HFFc6 (cell line): ENCODE results near the gene HECA. TPM values are rescaled to one million over a fixed set of nuclear protein-coding genes. Genes with fewer than 3 reads are reported as not detected.

Experiments used
- DNase-seq: peaks from one replicate; pipeline ENCODE4 v3.0.0-alpha.2; 2018
- H3K27ac Mint-ChIP-seq: 2 replicates; pipeline ENCODE4 v1.8.0; 2020; ENCODE audit warnings: mild to moderate bottlenecking, mixed read lengths
- H3K27me3 Mint-ChIP-seq: 2 replicates; pipeline ENCODE4 v1.8.0; 2021; ENCODE audit warnings: mild to moderate bottlenecking, moderate library complexity, mixed read lengths; ENCODE audit not compliant: insufficient read depth
- H3K36me3 Mint-ChIP-seq: 2 replicates; pipeline ENCODE4 v1.8.0; 2021; ENCODE audit warnings: low read depth, mixed read lengths
- H3K4me1 Mint-ChIP-seq: 2 replicates; pipeline ENCODE4 v1.8.0; 2020; ENCODE audit warnings: low read depth, mixed read lengths
- H3K4me3 Mint-ChIP-seq: 2 replicates; pipeline ENCODE4 v1.8.0; 2020; ENCODE audit warnings: mild to moderate bottlenecking, moderate library complexity, mixed read lengths
- H3K9me3 Mint-ChIP-seq: 2 replicates; pipeline ENCODE4 v1.8.0; 2020; ENCODE audit warnings: mild to moderate bottlenecking, mixed read lengths
- CTCF ChIP-seq: fragments of 200-600 bp; sonication (generic); IDR thresholded peaks from 2 replicates; pipeline ENCODE4 v1.5.0; 2021; ENCODE audit warnings: antibody characterized with exemption, mild to moderate bottlenecking
- total RNA-seq, 6 experiments: library from RNA; stranded (reverse); fragmentation: NEBNext Ultra II Directional; extraction: Animal tissue kit (Norgen Biotek cat#: 25700); gene quantifications; 2 replicates in 1 of 6; 3 replicates in 5 of 6; pipeline ENCODE4 v1.2.3, GENCODE V29; 2021

Gene HECA
- total RNA-seq, 6 experiments from 2014 or later, result 9.7 to 13.1 (median 11.9) TPM

GRCh38 chr6:139172567-139172966 is 37.7 kb downstream of the HECA start:
- Mint-ChIP-seq H3K27me3 (peaks cover 1% of the 10 kb centered on the region; the same call in 1 of the 2 replicates), H3K4me3 (no peak overlapping the region), H3K27ac (no peak overlapping the region), H3K36me3 (peaks cover 8% of the 10 kb centered on the region), H3K9me3 (no peaks in the 10 kb centered on the region), H3K4me1 (no peaks in the 10 kb centered on the region)
- TF ChIP-seq CTCF, result no peak
- DNase-seq, result no peak

- peaks cover 12% of the 10 kb centered on the region for H3K36me3 Mint-ChIP-seq
- DNase-seq, result no peak
- TF ChIP-seq CTCF, result no peak
- H3K4me3 Mint-ChIP-seq, result no peak overlapping the region
- no peak overlapping the region for H3K27ac Mint-ChIP-seq
- H3K4me1 Mint-ChIP-seq, result no peaks in the 10 kb centered on the region
- no peaks in the 10 kb centered on the region for H3K9me3 Mint-ChIP-seq
- H3K27me3 Mint-ChIP-seq, result peaks cover 1% of the 10 kb centered on the region; the same call in 1 of the 2 replicates
These were observed 38.3 kb downstream of the HECA start for GRCh38 chr6:139173172-139173571.

- Mint-ChIP-seq H3K36me3 (peaks cover 12% of the 10 kb centered on the region), H3K9me3 (no peaks in the 10 kb centered on the region), H3K27ac (no peak overlapping the region), H3K4me1 (no peaks in the 10 kb centered on the region), H3K4me3 (no peak overlapping the region), H3K27me3 (peaks cover 1% of the 10 kb centered on the region; the same call in 1 of the 2 replicates)
- TF ChIP-seq CTCF, result no peak
- DNase-seq, result no peak
These were observed 38.9 kb downstream of the HECA start for GRCh38 chr6:139173822-139174221.

- H3K36me3 Mint-ChIP-seq, result peaks cover 12% of the 10 kb centered on the region
- no peak overlapping the region for H3K4me3 Mint-ChIP-seq
- no peak overlapping the region for H3K27ac Mint-ChIP-seq
- peaks cover 1% of the 10 kb centered on the region; the same call in 1 of the 2 replicates for H3K27me3 Mint-ChIP-seq
- no peak for TF ChIP-seq CTCF
- 0 out of 2 replicates have a peak, but pooled peaks cover under 1% of the 10 kb centered on the region for H3K4me1 Mint-ChIP-seq
- no peak for DNase-seq
- no peaks in the 10 kb centered on the region for H3K9me3 Mint-ChIP-seq
These were observed 40.1 kb downstream of the HECA start for GRCh38 chr6:139174961-139175360.

- peaks cover 1% of the 10 kb centered on the region; the same call in 1 of the 2 replicates for H3K27me3 Mint-ChIP-seq
- DNase-seq, result no peak
- no peaks in the 10 kb centered on the region for H3K9me3 Mint-ChIP-seq
- H3K4me1 Mint-ChIP-seq, result 0 out of 2 replicates have a peak, but pooled peaks cover 4% of the 10 kb centered on the region
- no peak overlapping the region for H3K4me3 Mint-ChIP-seq
- H3K27ac Mint-ChIP-seq, result no peak overlapping the region
- H3K36me3 Mint-ChIP-seq, result peaks cover 12% of the 10 kb centered on the region
- TF ChIP-seq CTCF, result no peak
These were observed 40.6 kb downstream of the HECA start for GRCh38 chr6:139175389-139175948.
